ENCODE results near the gene ADAMTS3. TPM values are rescaled to one million over a fixed set of nuclear protein-coding genes. Genes with fewer than 3 reads are reported as not detected.

Gene ADAMTS3
- total and polyA plus RNA-seq, 3 experiments from 2014 or later, result not detected

GRCh38 chr4:72340803-72341431, 228.1 kb downstream of the ADAMTS3 start:
- H3K4me3 Mint-ChIP-seq, result no peak overlapping the region
- H3K27me3 Mint-ChIP-seq, result peaks cover 2 to 4% of the 10 kb centered on the region in 2 donors
- Histone ChIP-seq H3K36me3 (ENCODE audit: insufficient read depth, low read length) (no peaks in the 10 kb centered on the region), H3K4me1 (ENCODE audit: insufficient read depth, low read length) (no peaks in the 10 kb centered on the region), H3K4me3 (ENCODE audit: low read length) (no peak overlapping the region), H3K27me3 (ENCODE audit: insufficient read depth, low read length, poor library complexity, severe bottlenecking) (no peaks in the 10 kb centered on the region), H3K27ac (ENCODE audit: low read depth, low read length) (no peak overlapping the region), H3K9me3 (ENCODE audit: low read length) (no peaks in the 10 kb centered on the region)
- H3K9me3 Mint-ChIP-seq, result no peaks in the 10 kb centered on the region
- H3K4me1 Mint-ChIP-seq, result no peaks in the 10 kb centered on the region
- ChIA-PET POLR2A (no interaction called here), CTCF (no interaction called here)
- no peak for DNase-seq
- no peak overlapping the region for H3K27ac Mint-ChIP-seq
- no peaks in the 10 kb centered on the region for H3K36me3 Mint-ChIP-seq

DNA sequence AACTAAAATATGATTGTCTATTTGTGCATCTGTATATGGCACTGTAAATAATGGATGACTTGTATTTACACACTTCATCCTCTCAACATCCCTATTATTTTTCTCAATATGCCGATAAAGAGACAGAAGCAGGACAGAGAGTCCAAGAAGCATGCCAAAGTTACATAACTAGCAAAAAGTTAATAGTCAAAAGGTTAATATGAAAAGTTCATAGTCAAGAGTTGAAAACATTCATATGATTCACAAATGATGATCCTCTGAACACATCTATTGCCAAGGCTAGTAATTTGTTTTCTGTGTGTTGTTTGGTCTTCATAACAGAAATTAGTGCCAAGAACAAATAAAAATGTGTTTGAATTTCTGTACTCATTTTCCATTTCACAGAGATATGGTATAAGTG, 231.0 kb downstream of the ADAMTS3 start:
- H3K4me1 Mint-ChIP-seq, result no peaks in the 10 kb centered on the region
- POLR2A ChIA-PET, result no interaction called here
- CTCF ChIA-PET, result no interaction called here
- no peak overlapping the region for H3K4me3 ChIP-seq (ENCODE audit: low read length)
- H3K36me3 Mint-ChIP-seq, result no peaks in the 10 kb centered on the region
- peaks cover under 1 to 2% of the 10 kb centered on the region in 2 donors for H3K27me3 Mint-ChIP-seq
- DNase-seq, result no peak
- no peak overlapping the region for H3K4me3 Mint-ChIP-seq
- H3K4me1 ChIP-seq (ENCODE audit: insufficient read depth, low read length), result no peaks in the 10 kb centered on the region
- no peaks in the 10 kb centered on the region for H3K36me3 ChIP-seq (ENCODE audit: insufficient read depth, low read length)
- no peak overlapping the region for H3K27ac ChIP-seq (ENCODE audit: low read depth, low read length)
- H3K27ac Mint-ChIP-seq, result no peak overlapping the region
- no peaks in the 10 kb centered on the region for H3K9me3 ChIP-seq (ENCODE audit: low read length)
- H3K27me3 ChIP-seq (ENCODE audit: insufficient read depth, low read length, poor library complexity, severe bottlenecking), result no peaks in the 10 kb centered on the region
- no peaks in the 10 kb centered on the region for H3K9me3 Mint-ChIP-seq

DNA sequence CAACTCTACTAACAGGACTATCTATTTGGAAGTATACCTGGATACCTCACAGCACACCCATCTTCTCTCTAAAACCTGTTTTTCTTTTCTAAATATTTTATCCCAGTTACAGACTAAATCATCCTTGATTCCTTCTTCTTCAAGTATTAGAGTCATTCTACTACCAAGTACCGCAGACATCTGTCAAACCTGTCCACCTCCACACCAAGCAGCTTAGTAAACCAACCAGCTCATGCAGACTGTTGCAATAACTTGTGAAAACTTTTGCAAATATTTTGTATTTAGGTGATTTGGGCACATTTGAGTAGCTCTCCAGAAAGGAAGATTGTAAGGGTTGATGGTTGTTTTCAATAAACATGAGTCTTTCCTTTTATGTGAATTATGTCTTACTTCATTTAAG, 238.6 kb downstream of the ADAMTS3 start:
- Mint-ChIP-seq H3K36me3 (no peaks in the 10 kb centered on the region), H3K27ac (no peak overlapping the region), H3K4me3 (no peak overlapping the region), H3K27me3 (no peaks in the 10 kb centered on the region), H3K9me3 (no peaks in the 10 kb centered on the region), H3K4me1 (no peaks in the 10 kb centered on the region)
- Histone ChIP-seq H3K4me3 (ENCODE audit: low read length) (no peak overlapping the region), H3K36me3 (ENCODE audit: insufficient read depth, low read length) (no peaks in the 10 kb centered on the region), H3K27ac (ENCODE audit: low read depth, low read length) (no peak overlapping the region), H3K27me3 (ENCODE audit: insufficient read depth, low read length, poor library complexity, severe bottlenecking) (no peaks in the 10 kb centered on the region), H3K4me1 (ENCODE audit: insufficient read depth, low read length) (no peaks in the 10 kb centered on the region), H3K9me3 (ENCODE audit: low read length) (no peaks in the 10 kb centered on the region)
- ChIA-PET CTCF (no interaction called here), POLR2A (no interaction called here)
- no peak for DNase-seq

DNA sequence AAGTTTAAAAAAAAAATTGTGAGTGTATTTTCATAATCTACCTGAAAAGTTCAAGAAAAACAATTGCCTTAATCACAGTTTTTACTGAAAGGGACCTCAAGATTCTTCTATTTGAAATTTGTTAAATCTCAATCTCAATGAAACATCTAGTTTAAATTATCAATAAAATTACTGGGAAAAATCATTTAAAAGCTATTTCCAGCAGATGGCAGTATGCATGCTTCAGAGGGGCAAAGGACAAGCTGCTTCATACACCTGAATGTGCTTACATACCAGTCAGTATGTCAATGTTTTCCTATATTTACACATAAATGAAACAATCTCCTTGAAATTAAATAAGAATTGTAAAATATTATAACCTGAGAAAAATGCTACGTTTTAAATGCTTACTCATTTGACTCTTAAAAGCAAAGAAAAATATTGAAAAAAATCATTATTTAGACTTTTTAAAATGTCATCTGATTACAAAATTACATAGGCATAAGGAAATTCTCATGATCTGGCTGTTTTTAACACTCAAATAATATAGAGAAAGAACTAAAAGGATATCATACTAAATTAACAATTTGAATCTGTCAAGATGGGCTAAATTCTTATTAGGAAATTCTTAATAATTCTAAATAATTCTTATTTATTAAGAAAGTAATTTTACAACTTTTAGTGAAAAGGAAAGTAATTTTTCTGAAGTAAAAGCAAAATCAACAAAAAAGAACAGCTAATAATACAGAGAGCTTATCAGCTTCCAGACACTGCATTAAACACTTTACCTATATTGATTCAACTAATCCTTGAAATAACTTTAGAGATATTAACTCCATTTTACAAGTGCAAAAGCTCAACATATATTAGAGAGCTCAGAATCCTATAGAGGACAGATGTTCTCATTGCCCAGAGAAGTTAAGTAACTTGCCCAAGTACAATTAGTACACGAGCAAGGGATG, 242.1 kb downstream of the ADAMTS3 start:
- Histone ChIP-seq H3K27ac (ENCODE audit: low read depth, low read length) (no peak overlapping the region), H3K36me3 (ENCODE audit: insufficient read depth, low read length) (no peaks in the 10 kb centered on the region), H3K27me3 (ENCODE audit: insufficient read depth, low read length, poor library complexity, severe bottlenecking) (no peaks in the 10 kb centered on the region), H3K4me1 (ENCODE audit: insufficient read depth, low read length) (no peaks in the 10 kb centered on the region), H3K9me3 (ENCODE audit: low read length) (no peaks in the 10 kb centered on the region), H3K4me3 (ENCODE audit: low read length) (no peak overlapping the region)
- no peak for DNase-seq
- Mint-ChIP-seq H3K36me3 (no peaks in the 10 kb centered on the region), H3K4me3 (no peak overlapping the region), H3K27me3 (peaks cover 2 to 9% of the 10 kb centered on the region in 2 donors), H3K4me1 (no peaks in the 10 kb centered on the region), H3K9me3 (no peaks in the 10 kb centered on the region), H3K27ac (no peak overlapping the region)
- POLR2A ChIA-PET, result no interaction called here
- CTCF ChIA-PET, result interaction anchor here (1.1 to 1.5 kb wide), 2 partner anchors 9 to 16 kb away, joined by 4 to 5 read pairs; no protein-coding TSS in a partner anchor

GRCh38 chr4:72325215-72325614, 243.8 kb downstream of the ADAMTS3 start:
- peaks cover 0 to 4% (median 0%) of the 10 kb centered on the region in 3 donors for H3K4me1 Mint-ChIP-seq
- H3K9me3 Mint-ChIP-seq, result no peaks in the 10 kb centered on the region
- Histone ChIP-seq H3K4me3 (ENCODE audit: low read length) (no peak overlapping the region), H3K4me1 (ENCODE audit: insufficient read depth, low read length) (no peaks in the 10 kb centered on the region), H3K9me3 (ENCODE audit: low read length) (no peaks in the 10 kb centered on the region), H3K27ac (ENCODE audit: low read depth, low read length) (no peak overlapping the region), H3K27me3 (ENCODE audit: insufficient read depth, low read length, poor library complexity, severe bottlenecking) (no peaks in the 10 kb centered on the region), H3K36me3 (ENCODE audit: insufficient read depth, low read length) (no peaks in the 10 kb centered on the region)
- no peak for DNase-seq
- no peak overlapping the region for H3K27ac Mint-ChIP-seq
- ChIA-PET CTCF (no interaction called here), POLR2A (no interaction called here)
- H3K27me3 Mint-ChIP-seq, result peaks cover 2 to 15% of the 10 kb centered on the region in 2 donors
- H3K4me3 Mint-ChIP-seq, result no peak overlapping the region
- H3K36me3 Mint-ChIP-seq, result no peaks in the 10 kb centered on the region

DNA sequence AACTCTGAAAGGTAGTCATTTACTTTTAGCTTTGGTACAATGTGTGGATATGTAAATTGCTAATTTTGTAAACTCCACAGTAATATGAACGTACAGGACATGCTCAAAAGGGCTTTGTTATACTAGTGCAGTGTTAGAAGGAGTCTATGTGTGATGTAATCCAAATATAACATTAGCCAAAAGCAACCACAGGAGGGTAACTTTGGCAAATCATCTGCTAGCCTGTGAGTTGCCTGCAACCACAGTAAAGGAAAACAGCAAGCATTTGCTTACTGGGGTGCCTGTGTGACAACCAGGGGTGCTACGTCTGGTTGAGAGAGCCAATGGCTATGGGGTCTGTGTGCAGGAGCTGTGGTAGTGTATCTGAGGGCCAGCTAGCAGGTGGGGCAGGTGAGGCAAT, 245.8 kb downstream of the ADAMTS3 start:
- H3K36me3 ChIP-seq (ENCODE audit: insufficient read depth, low read length), result no peaks in the 10 kb centered on the region
- H3K27ac ChIP-seq (ENCODE audit: low read depth, low read length), result no peak overlapping the region
- ChIA-PET POLR2A (no interaction called here), CTCF (no interaction called here)
- Mint-ChIP-seq H3K27ac (no peak overlapping the region), H3K4me1 (peaks cover 6 to 14% (median 11%) of the 10 kb centered on the region in 3 donors), H3K36me3 (no peaks in the 10 kb centered on the region), H3K9me3 (no peaks in the 10 kb centered on the region), H3K27me3 (peaks cover 2 to 19% of the 10 kb centered on the region in 2 donors), H3K4me3 (no peak overlapping the region)
- H3K27me3 ChIP-seq (ENCODE audit: insufficient read depth, low read length, poor library complexity, severe bottlenecking), result no peaks in the 10 kb centered on the region
- no peak overlapping the region for H3K4me3 ChIP-seq (ENCODE audit: low read length)
- H3K4me1 ChIP-seq (ENCODE audit: insufficient read depth, low read length), result no peaks in the 10 kb centered on the region
- no peaks in the 10 kb centered on the region for H3K9me3 ChIP-seq (ENCODE audit: low read length)
- DNase-seq, result no peak

DNA sequence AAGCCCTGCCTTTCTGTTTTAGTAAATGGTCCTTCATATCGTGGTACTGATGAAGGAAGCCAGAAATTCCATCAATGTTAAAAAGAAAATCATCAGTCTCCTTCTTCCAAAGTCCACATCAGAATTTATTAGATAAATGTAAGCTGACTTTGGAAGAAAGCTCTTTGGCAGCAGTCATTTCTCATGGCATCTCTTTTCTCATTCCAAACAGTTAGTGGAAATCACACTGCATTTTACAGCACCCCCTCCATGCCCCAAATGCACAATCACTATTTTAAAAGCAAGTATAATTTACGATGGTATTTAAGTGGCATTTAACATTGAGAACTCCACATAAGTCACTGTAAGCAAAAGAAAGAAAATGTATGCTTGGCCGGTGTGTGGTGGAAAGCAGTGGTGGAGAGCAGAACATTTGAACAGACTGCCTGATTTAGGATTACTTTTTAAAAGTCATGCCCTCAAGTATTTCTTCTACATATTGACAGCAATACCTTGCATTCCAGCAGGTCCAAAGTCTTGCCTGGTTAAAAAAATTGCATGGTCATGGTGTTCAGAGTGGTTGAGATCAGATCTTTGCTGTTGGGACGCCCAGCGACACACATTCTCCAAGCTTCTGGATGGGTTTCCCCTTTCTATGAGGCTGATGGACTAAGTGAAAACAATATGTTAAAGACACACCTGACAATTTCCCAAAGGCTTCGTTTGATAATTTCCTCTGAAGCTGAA, 248.6 kb downstream of the ADAMTS3 start:
- H3K9me3 Mint-ChIP-seq, result no peaks in the 10 kb centered on the region
- POLR2A ChIA-PET, result no interaction called here
- no peaks in the 10 kb centered on the region for H3K36me3 ChIP-seq (ENCODE audit: insufficient read depth, low read length)

GRCh38 chr4:72319601-72320021, 249.4 kb downstream of the ADAMTS3 start:
- H3K36me3 ChIP-seq (ENCODE audit: insufficient read depth, low read length), result no peaks in the 10 kb centered on the region
- H3K27ac ChIP-seq (ENCODE audit: low read depth, low read length), result no peak overlapping the region
- Mint-ChIP-seq H3K4me1 (peaks cover 6 to 14% (median 11%) of the 10 kb centered on the region in 3 donors), H3K27ac (peak overlapping the region in 2 of 8 donors; percentile 25 to 36), H3K27me3 (peaks cover 2 to 19% of the 10 kb centered on the region in 2 donors), H3K4me3 (peak overlapping the region in 4 of 7 donors; percentile 2 to 45 (median 26)), H3K36me3 (no peaks in the 10 kb centered on the region), H3K9me3 (no peaks in the 10 kb centered on the region)
- ChIA-PET CTCF (interaction anchor here (1.8 kb wide), 1 partner anchor 19 kb away, joined by 5 read pairs; no protein-coding TSS in a partner anchor), POLR2A (no interaction called here)
- no peaks in the 10 kb centered on the region for H3K27me3 ChIP-seq (ENCODE audit: insufficient read depth, low read length, poor library complexity, severe bottlenecking)
- no peaks in the 10 kb centered on the region for H3K9me3 ChIP-seq (ENCODE audit: low read length)
- no peak overlapping the region for H3K4me3 ChIP-seq (ENCODE audit: low read length)
- DNase-seq, result no peak
- H3K4me1 ChIP-seq (ENCODE audit: insufficient read depth, low read length), result no peaks in the 10 kb centered on the region

More for the DNA sequence above, 248.6 kb downstream of the ADAMTS3 start:
- Histone ChIP-seq H3K4me1 (ENCODE audit: insufficient read depth, low read length) (no peaks in the 10 kb centered on the region), H3K27ac (ENCODE audit: low read depth, low read length) (no peak overlapping the region), H3K27me3 (ENCODE audit: insufficient read depth, low read length, poor library complexity, severe bottlenecking) (no peaks in the 10 kb centered on the region), H3K9me3 (ENCODE audit: low read length) (no peaks in the 10 kb centered on the region), H3K4me3 (ENCODE audit: low read length) (no peak overlapping the region)
- Mint-ChIP-seq H3K36me3 (no peaks in the 10 kb centered on the region), H3K27me3 (peaks cover 2 to 19% of the 10 kb centered on the region in 2 donors), H3K27ac (no peak overlapping the region), H3K4me1 (peaks cover 6 to 14% (median 11%) of the 10 kb centered on the region in 3 donors), H3K4me3 (no peak overlapping the region)
- CTCF ChIA-PET, result interaction anchor here (1.8 kb wide), 1 partner anchor 20 kb away, joined by 5 read pairs; no protein-coding TSS in a partner anchor
- DNase-seq, result no peak

All from CD8-positive, alpha-beta memory T cell (primary cell).